Suppressor macrophage treated with lipopolysaccharide for 4 hours (primary cell): ENCODE data around the gene STAT1.
A peak's percentile ranks its signal among the peaks of the same experiment; 100 is the strongest.

ENCODE experiments used
- DNase-seq: peaks from one replicate; pipeline ENCODE4 v3.0.0-alpha.2; 2020

Gene STAT1

DNA sequence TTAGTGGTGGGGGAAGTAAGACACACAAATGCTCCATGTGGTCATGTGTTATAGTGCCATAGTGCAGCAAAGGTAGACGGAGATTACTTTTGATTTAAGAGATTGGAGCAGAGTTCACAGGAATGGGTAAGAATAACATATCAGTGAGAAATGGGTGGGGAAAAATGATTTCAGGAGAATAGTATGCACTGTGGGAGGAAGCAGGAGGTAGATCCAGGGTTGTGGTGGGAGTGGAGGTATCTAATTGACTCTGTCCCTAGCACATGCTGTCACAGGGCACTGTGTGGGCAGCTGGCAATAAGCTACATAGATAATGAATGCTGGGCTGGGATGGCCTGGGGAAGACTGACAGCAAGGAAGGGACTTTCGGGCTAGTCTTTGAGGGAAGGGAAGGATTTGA, 65.3 kb downstream of the STAT1 start:
- DNase-seq: no peak

- peak; percentile 75 for DNase-seq
These were observed 66.2 kb downstream of the STAT1 start for GRCh38 chr2:190947711-190948251.

GRCh38 chr2:190947141-190947540, 66.8 kb downstream of the STAT1 start:
- no peak for DNase-seq

- no peak for DNase-seq
These were observed 70.3 kb downstream of the STAT1 start for GRCh38 chr2:190943706-190944105.

- no peak for DNase-seq
These were observed 71.3 kb downstream of the STAT1 start for GRCh38 chr2:190942697-190943096.

DNA sequence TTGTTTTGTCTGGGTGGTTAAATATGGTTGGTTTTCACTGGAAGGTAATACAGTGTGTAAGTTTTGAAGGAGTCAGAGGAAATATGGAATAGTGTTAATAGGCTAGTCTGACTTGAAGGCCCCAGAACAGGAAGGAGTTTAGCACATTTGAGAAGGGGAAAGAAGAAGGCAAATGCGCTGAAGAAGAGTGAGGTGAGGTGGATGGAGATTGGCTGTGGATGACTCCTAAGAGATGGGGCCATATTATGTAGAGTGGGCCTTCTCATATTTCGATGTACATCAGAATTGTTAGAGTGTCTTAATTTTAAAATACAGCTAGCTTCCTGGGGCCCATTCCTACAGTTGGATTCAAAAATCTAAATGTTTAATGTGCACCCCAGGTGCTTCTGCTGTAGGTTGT, 72.4 kb downstream of the STAT1 start:
- no peak for DNase-seq

- DNase-seq: no peak
These were observed 73.5 kb downstream of the STAT1 start for GRCh38 chr2:190940454-190940853.

GRCh38 chr2:190938771-190939335, 75.1 kb downstream of the STAT1 start:
- DNase-seq: no peak

DNA sequence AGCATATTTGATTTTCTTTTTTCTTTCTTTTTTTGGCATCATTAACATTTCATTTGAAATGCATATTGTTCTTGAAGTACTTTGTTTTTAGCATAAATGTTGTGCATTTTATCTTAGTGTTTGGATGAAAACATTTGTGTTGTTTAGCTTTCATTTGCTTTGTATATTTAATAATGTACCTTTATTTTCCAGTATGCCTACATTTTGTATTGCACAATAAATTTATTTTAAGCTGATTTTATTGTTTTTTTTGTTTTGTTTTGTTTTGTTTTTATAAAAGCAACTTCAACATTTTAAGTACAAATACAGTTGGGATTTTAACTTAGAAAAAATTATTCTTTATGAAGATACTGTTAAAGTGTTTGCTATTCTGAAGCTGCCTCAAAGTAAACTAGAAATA, 78.9 kb downstream of the STAT1 start:
- no peak for DNase-seq

DNA sequence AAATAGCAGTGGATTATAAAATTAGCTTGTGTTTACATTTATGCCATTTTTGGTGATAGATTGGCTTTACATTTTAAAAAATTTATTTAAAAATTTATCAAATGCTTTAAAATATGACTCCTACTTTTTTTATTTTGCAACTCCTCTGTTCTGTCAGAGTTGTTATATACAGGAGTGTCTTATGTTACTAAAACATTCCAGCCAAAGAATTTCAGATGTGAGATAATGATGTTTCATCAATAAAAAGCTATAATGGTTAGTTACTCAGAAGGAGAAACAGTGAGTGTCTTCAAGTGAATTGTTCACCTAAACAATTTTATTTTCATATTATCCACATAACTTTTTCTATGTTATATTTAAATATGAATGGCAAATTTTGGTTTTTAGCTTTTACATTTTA, 80.6 kb downstream of the STAT1 start:
- DNase-seq: no peak

DNA sequence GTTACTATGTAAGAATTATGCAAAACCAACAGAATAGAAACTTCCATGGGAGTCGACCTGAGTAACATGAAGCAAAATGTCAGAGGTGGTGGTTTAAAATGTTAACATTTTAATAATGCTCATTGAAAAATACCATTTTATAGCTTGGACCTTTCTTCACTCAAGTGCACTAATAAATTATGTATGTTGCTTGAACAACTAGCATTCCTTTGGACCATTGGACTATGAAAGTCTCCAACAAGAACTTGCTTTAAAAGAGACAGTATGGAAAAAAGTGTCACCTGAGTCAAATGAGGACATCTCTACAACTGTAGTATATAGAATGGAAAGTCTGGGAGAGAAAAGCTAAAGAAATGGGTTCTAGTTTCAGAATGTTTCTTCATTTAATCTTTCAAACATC, 81.5 kb downstream of the STAT1 start:
- DNase-seq: no peak

- no peak for DNase-seq
These were observed 83.6 kb downstream of the STAT1 start for GRCh38 chr2:190930411-190930810.

DNA sequence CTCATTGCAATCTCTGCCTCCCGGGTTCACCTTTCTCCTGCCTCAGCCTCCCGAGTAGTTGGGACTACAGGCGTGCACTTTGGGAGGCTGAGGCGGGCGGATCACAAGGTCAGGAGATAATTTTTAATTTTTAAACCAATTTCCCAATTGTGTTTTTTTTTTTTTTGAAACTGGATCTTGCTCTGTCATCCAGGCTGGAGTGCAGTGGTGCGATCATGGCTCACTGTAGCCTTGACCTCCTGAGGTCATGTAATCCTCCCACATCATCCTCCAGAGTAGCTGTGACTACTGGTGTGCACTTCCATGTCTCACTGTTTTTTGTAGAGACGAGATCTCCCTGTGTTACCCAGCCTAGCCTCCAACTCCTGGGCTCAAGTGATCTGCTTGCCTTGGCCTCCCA, 84.1 kb downstream of the STAT1 start:
- DNase-seq: peak; percentile 10

- no peak for DNase-seq
These were observed 86.7 kb downstream of the STAT1 start for GRCh38 chr2:190927301-190927700.

- no peak for DNase-seq
These were observed 91.6 kb downstream of the STAT1 start for GRCh38 chr2:190922376-190922775.

DNA sequence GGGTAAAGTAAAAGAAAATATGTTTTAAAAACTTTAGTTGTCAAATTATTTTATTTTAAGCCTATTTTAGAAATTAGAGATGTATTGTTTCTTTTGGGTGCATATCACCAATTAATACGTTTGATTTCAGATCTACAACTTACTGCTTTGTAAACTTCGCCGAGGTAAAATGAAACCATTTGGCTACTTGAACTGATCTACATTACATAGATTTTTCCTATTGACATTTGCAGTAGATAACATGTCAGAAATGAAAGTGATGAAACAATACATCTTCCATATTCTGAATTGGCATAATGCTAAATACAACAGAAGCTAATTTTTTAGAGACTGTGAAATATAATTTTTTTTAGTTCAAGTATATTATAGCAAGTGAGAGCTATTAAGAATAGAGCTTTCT, 93.9 kb downstream of the STAT1 start:
- no peak for DNase-seq
